Measurements from ENCODE around the gene GRIK4. TPM values are rescaled to one million over a fixed set of nuclear protein-coding genes. Genes with fewer than 3 reads are reported as not detected.

GRIK4 gene
- total RNA-seq, 1 donor from 2014 or later, result not detected

GRCh38 chr11:120823159-120823558 lies 311.6 kb downstream of the GRIK4 start:
- no peaks in the 10 kb centered on the region for H3K4me1 ChIP-seq
- no peak for TF ChIP-seq CTCF (IDR thresholded peaks at IDR 0.05)
- H3K9me3 ChIP-seq, result no peaks in the 10 kb centered on the region
- no peak overlapping the region for H3K27ac ChIP-seq
- no peak overlapping the region for H3K4me3 ChIP-seq
- no peaks in the 10 kb centered on the region for H3K27me3 ChIP-seq
- no peak for DNase-seq (ENCODE audit: low spot score in 2 of 2)
- no peaks in the 10 kb centered on the region for H3K36me3 ChIP-seq
- intact Hi-C loops (cut with DNase I), result no loop called here

GRCh38 chr11:120824242-120824641 lies 312.7 kb downstream of the GRIK4 start:
- Histone ChIP-seq H3K36me3 (no peaks in the 10 kb centered on the region), H3K27me3 (no peaks in the 10 kb centered on the region), H3K4me1 (no peaks in the 10 kb centered on the region), H3K27ac (no peak overlapping the region), H3K9me3 (no peaks in the 10 kb centered on the region), H3K4me3 (no peak overlapping the region)
- TF ChIP-seq CTCF (IDR thresholded peaks at IDR 0.05), result no peak
- DNase-seq (ENCODE audit: low spot score in 2 of 2), result no peak
- intact Hi-C loops (cut with DNase I), result no loop called here

DNA sequence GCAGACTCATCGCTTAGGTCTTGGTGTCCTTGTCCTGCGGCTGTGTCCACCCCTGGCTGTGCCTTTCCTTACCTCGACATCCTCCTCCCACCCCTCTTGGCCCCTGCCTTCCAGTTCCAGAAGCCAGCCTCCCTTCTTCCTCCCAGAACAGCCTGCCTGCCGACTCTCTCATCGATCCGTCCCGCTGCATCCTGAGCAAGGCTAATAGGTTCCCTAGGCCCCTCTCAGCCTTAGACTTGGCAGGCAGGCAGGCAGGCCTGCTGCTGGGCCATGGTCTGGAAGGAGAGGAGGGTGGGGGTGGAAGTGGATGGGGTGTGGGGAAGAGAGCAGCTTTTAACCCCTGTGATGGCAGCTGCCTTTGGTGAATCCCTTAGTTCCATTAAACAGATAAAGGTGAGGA lies 315.6 kb downstream of the GRIK4 start:
- no peak for TF ChIP-seq CTCF (IDR thresholded peaks at IDR 0.05)
- H3K27me3 ChIP-seq, result no peaks in the 10 kb centered on the region
- intact Hi-C loops (cut with DNase I), result no loop called here
- no peaks in the 10 kb centered on the region for H3K36me3 ChIP-seq
- H3K27ac ChIP-seq, result no peak overlapping the region
- no peak overlapping the region for H3K4me3 ChIP-seq
- H3K9me3 ChIP-seq, result no peaks in the 10 kb centered on the region
- DNase-seq (ENCODE audit: low spot score in 2 of 2), result no peak
- H3K4me1 ChIP-seq, result no peaks in the 10 kb centered on the region

GRCh38 chr11:120827820-120828219 lies 316.3 kb downstream of the GRIK4 start:
- no peaks in the 10 kb centered on the region for H3K4me1 ChIP-seq
- intact Hi-C loops (cut with DNase I), result no loop called here
- no peaks in the 10 kb centered on the region for H3K36me3 ChIP-seq
- H3K4me3 ChIP-seq, result no peak overlapping the region
- no peak for DNase-seq (ENCODE audit: low spot score in 2 of 2)
- H3K9me3 ChIP-seq, result no peaks in the 10 kb centered on the region
- H3K27ac ChIP-seq, result no peak overlapping the region
- H3K27me3 ChIP-seq, result no peaks in the 10 kb centered on the region
- no peak for TF ChIP-seq CTCF (IDR thresholded peaks at IDR 0.05)

- intact Hi-C loops (cut with DNase I), result no loop called here
- no peak overlapping the region for H3K4me3 ChIP-seq
- no peaks in the 10 kb centered on the region for H3K9me3 ChIP-seq
- DNase-seq (ENCODE audit: low spot score in 2 of 2), result no peak
- no peaks in the 10 kb centered on the region for H3K4me1 ChIP-seq
- H3K27me3 ChIP-seq, result no peaks in the 10 kb centered on the region
- no peak overlapping the region for H3K27ac ChIP-seq
- H3K36me3 ChIP-seq, result no peaks in the 10 kb centered on the region
- TF ChIP-seq CTCF (IDR thresholded peaks at IDR 0.05), result no peak
Observed at GRCh38 chr11:120828847-120829246, 317.3 kb downstream of the GRIK4 start.

GRCh38 chr11:120830085-120830620 lies 318.6 kb downstream of the GRIK4 start:
- Histone ChIP-seq H3K4me3 (no peak overlapping the region), H3K36me3 (no peaks in the 10 kb centered on the region), H3K27ac (no peak overlapping the region), H3K9me3 (no peaks in the 10 kb centered on the region), H3K4me1 (no peaks in the 10 kb centered on the region), H3K27me3 (no peaks in the 10 kb centered on the region)
- intact Hi-C loops (cut with DNase I), result no loop called here
- TF ChIP-seq CTCF (IDR thresholded peaks at IDR 0.05), result no peak
- DNase-seq (ENCODE audit: low spot score in 2 of 2), result no peak
